GM12873 (cell line): ENCODE data around the gene ATG4B.

ENCODE experiments used
- CTCF ChIP-seq: IDR thresholded peaks from 2 replicates; pipeline ENCODE4 v1.5.1; 2012; ENCODE audit warnings: low read depth, mild to moderate bottlenecking, moderate library complexity, low read length, control low read depth; ENCODE audit not compliant: insufficient read depth; ENCODE audit errors: missing control alignments

ATG4B gene

GRCh38 chr2:241680044-241680443 is 42.6 kb downstream of the ATG4B start:
- no peak for TF ChIP-seq CTCF

- TF ChIP-seq CTCF = no peak
Observed at GRCh38 chr2:241680827-241681599, 43.5 kb downstream of the ATG4B start.

GRCh38 chr2:241686324-241686649 is 48.8 kb downstream of the ATG4B start:
- no peak for TF ChIP-seq CTCF

- no peak for TF ChIP-seq CTCF
Observed at GRCh38 chr2:241686650-241687425, 49.3 kb downstream of the ATG4B start, which contains the start of gene DTYMK. TSS of gene DTYMK (minus strand) at chr2:241686815. CDS start at chr2:241686783, 32 bp downstream.

- no peak for TF ChIP-seq CTCF
Observed at GRCh38 chr2:241689306-241689705, 51.8 kb downstream of the ATG4B start.

- TF ChIP-seq CTCF = no peak
Observed at GRCh38 chr2:241690202-241690717, 52.8 kb downstream of the ATG4B start.

- no peak for TF ChIP-seq CTCF
Observed at GRCh38 chr2:241692448-241692847, 55.0 kb downstream of the ATG4B start.
